NCI-H1694 (cell line): ENCODE data around the gene DDRGK1.
"Not testable (repeated sequence)": the region's sequence is repeated elsewhere in the genome, so short reads cannot be mapped to it uniquely, and the experiment has no call there.

Source experiments
- DNase-seq: peaks from one replicate; lab custom pipeline; 2025; lab: John Stamatoyannopoulos, UW

Gene DDRGK1

DNA sequence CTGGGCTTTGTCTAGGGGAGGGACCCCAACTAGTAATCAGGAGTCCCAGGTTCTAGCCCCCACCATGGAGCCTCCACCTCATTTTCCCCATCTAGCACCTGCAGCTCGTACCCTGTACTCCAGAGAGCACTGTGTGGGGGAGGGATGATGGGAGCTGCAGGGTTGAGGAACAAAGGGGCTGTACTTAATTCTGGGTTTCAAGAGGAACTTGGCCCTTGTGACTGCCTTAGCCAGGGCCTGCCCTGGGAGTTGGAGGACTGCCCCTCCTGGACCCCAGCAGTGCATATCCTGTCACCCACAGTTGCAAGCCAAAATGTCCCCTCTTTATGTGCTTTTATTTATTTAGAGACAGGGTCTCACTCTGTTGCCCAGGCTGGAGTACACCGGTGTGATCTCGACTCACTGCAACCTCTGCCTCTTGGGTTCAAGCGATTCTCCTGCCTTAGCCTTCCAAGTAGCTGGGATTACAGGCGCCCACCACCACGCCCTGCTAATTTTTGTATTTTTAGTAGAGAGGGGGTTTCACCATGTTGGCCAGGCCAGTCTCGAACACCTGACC, 11.0 kb upstream of the DDRGK1 start:
- not testable (repeated sequence) for DNase-seq

DNA sequence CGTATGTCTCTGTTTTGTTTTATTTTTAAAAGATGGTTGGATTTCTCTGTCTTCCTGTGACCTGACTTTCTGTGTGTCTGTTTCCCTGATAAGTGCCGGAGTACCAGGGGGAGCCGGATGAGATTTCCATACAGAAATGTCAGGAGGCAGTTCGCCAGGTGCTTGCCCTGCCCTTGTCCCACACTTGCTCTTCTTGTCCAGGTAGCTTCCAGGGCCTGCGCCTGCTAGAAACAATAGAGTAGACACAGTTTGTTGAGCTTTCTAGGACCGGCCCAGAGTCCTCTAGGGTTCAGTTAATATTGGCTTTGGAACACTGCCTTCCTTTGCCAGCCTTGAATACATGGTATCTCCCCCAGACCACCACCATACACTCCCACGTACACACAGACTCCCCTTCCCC, 8.7 kb upstream of the DDRGK1 start:
- DNase-seq = no peak

DNA sequence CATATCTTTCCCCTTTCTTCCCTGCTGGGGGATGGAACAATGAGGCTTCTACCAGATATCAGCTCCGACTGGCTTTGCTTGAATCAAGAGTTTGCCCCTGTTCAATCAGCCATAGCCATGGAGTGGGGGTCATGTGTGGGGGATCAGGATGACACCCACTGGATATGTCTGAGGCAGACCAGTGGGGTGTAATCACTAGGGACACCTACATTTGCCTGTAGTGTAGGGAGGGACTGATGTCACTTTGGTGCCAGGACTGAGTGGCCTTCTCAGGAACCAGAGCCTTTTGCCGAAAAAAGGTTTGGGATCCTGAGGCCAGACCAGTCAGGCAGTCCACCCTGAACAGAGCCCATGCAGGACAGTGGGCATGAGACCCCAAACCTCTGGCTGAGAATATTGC, 5.9 kb upstream of the DDRGK1 start:
- DNase-seq = no peak

- no peak for DNase-seq
These were observed 5.5 kb upstream of the DDRGK1 start for GRCh38 chr20:3209946-3210317.

GRCh38 chr20:3209257-3209945, 4.9 kb upstream of the DDRGK1 start, which contains the start of gene ITPA:
Gene ITPA (plus strand): TSS chr20:3209498. CDS start chr20:3209552, 54 bp downstream.
- no peak for DNase-seq

DNA sequence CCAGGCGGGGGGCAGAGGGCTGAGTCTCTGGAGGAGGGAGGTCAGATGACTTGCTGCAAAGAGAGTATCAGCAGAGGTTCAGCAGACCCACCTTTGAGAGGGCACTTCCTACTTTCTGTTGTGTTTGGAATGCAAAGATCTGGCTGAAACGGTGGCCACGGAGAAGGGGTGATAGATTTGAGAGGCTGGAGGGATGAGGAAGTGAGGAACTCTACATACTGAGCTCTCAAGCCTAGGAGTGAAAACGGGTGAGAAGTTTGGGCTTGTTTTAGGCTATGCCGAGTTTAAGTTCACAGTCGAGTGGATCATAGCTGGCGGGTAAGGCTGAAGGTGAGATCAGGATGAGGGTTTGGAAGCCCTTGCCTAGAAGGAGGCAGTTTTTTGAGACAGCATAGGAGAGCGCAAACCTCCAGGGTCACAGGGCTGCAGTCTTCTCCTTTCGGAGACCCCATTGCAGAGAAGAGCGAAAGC, 4.3 kb upstream of the DDRGK1 start:
- DNase-seq = no peak

DNA sequence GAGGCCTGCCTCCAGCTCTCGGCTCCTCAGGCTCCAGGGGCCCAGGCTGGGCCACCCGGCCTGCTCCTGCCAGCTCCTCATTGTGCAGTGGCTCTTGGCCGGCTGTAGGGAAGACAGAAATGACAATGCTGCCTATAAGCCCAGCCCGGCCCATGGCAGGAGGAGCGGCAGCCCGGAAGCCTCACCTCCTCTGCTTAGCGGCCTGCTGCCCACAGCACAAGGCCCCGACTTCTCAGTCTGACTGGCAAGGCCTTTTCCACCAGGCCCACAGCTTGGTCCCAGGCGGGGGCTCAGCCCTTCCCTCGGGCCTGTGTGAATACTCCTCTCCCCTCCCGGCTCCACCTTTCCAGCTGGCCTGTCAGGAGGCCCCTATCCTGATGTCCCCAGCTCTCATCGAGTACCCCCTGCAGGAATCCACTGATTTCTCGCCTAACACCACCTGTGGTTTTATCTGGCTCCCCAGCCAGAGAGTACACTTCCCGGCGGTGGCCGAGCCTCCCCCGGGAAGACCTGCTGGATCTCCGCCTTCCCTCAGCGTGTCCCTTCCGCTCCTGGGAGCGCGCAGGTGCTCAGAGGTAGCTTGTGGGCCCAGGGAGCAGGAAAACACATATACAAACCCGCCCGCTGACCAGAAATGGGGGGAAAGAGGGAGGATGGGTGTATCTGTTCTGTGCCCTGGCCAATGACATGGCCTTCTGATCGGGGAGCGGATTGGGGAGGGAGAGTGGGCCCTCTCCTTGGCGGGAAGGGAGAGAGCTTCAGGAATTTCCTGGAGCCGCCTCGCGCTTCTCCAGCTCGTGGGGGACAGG, 963 bp downstream of the DDRGK1 start:
- DNase-seq = no peak

GRCh38 chr20:3202965-3203314, 1.5 kb downstream of the DDRGK1 start:
- no peak for DNase-seq

- no peak for DNase-seq
These were observed 4.3 kb downstream of the DDRGK1 start for GRCh38 chr20:3199976-3200755.

- no peak for DNase-seq
These were observed 5.3 kb downstream of the DDRGK1 start for GRCh38 chr20:3199206-3199605.

- no peak for DNase-seq
These were observed 8.8 kb downstream of the DDRGK1 start for GRCh38 chr20:3195590-3196237.

- no peak for DNase-seq
These were observed 9.7 kb downstream of the DDRGK1 start for GRCh38 chr20:3194617-3195280.

DNA sequence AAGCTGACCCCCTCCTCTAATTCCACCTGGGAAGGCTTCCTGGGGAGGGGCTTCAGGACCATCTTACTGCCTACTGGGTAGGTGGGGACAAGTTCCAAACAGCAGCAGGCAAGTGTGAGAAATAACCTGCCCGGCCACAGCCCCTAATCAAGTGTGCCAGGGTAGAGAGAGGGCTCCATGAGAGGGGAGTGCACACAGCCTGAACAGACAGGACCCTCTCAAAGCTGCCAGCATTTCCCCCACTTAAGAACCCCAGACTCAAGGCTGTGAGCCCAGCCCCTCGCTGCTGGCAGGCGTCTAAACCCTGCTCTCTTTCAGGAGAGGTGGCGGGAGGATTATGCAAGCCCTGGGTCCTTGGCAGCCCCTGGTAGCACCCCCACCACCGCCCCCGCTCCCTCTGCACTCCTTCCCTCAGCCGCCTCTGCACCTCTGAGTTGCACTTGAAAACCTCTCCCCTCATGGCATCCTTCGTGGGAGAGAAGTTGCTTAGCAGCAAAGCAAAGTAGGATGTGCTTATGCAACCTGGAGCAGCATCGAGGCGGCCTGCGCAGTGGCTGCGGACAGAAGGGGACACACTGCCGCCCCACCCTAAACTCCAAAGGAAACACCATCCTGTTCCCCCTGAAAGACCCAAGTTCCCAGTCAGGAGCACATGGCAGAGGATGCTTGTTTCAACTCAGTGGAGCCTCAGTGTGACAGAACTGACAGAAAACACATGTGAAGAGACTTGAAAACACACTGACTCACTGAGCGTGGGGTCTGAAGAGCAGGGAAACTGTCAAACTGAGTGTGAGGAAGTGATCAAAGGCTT, 10.5 kb downstream of the DDRGK1 start:
- DNase-seq = no peak

DNA sequence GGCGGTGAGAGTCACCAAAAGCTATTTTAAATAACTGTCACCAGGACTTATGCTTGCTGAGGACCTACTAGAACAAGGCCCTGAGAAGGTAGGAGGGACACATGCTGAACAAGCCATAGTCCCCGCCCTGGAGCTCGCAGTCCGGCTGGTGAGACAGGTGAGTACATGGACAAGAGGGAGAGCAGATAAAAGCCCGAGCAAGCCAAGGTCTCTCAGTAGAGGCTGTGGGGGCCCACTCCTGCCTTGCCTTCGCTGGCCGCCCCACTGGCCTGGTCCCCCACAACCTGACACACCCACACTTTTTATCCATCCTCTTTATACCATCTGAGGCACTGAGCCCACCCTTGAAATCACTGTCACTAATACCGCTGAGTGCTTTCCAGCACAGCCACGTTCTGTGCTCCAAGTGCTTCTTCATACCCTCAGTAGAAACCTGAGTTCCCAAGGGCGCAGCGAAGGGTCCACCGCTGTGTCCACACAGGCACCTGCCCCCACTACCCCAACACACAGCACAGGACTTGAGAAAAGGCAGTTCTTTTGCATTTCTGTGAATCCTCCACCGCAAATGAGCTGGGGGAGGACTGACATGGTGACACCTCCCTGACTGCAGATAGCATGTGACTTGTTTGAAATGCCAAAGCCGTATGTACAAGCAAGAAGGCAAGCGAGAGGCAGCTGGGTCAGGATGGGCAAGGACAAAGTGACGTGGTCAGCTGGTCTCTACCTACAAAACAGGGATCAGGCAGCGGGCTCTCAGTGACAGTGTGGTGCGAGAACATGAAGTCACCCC, 12.1 kb downstream of the DDRGK1 start:
- DNase-seq = no peak

GRCh38 chr20:3190681-3191111, 13.8 kb downstream of the DDRGK1 start:
- no peak for DNase-seq

GRCh38 chr20:3189561-3190131, 14.8 kb downstream of the DDRGK1 start:
- no peak for DNase-seq

DNA sequence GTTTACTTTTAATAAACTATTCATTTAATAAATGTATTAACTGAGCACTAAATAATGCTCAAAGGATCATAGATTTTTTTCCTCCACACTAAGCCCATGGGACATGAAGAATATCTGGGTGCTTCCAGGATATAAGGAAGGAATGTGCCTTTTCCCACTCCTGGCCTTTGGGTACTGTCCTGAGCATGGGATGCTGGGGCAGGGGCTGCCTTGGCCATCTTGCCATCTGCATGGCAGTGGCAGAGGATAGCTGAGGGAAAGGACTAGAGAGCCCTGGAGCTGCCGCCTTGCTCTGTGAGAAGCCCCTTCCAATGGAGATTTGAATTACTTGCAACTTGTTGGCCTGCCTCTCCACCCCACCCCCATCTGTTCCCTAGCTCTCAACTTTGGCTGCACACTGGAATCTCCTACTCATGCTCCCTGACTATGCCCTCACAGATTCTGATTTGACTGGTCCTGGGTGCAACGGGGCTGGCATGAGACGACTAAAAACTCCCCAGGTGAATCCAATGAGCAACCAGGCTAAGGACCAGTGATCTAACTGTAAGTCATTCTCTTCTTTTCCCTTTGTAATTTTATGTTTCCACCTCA, 15.6 kb downstream of the DDRGK1 start:
- no peak for DNase-seq

DNA sequence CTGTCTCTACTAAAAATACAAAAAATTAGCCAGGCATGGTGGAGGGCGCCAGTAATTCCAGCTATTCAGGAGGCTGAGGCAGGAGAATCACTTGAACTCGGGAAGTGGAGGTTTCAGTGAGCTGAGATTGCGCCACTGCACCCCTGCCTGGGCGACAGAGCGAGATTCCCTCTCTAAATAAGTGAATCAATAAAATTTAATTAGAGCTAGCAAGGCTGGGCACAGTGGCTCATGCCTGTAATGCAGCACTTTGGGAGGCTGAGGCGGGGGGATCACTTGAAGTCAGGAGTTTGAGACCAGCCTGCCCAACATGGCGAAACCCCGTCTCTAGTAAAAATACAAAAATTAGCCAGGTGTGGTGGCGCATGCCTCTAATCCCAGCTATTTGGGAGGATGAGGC, 16.6 kb downstream of the DDRGK1 start:
- DNase-seq = not testable (repeated sequence)
